ENCODE results near the gene FUZ.

Gene FUZ

GRCh38 chr19:49818649-49819370 is 5.7 kb upstream of the FUZ start:
- peak overlapping the region; percentile 98 for H3K4me3 ChIP-seq (ENCODE audit: low read length)
- no peak for TF ChIP-seq CTCF (IDR thresholded peaks at IDR 0.05; ENCODE audit: insufficient read depth, low read depth, low read length, missing control alignments)
- no peak for DNase-seq (ENCODE audit: low read depth)

- peak; percentile 7 for TF ChIP-seq CTCF (IDR thresholded peaks at IDR 0.05; ENCODE audit: insufficient read depth, low read depth, low read length, missing control alignments)
- H3K4me3 ChIP-seq (ENCODE audit: low read length), result peak within 1 kb of the TSS; percentile 98
- DNase-seq (ENCODE audit: low read depth), result peak; percentile 85
Measured at GRCh38 chr19:49817964-49818648, 5.0 kb upstream of the FUZ start, which contains the start of gene MED25. MED25 (plus strand) TSS chr19:49818289; CDS start chr19:49818342, 53 bp downstream.

GRCh38 chr19:49816590-49816989 is 3.5 kb upstream of the FUZ start:
- no peak overlapping the region for H3K4me3 ChIP-seq (ENCODE audit: low read length)
- no peak for TF ChIP-seq CTCF (IDR thresholded peaks at IDR 0.05; ENCODE audit: insufficient read depth, low read depth, low read length, missing control alignments)
- DNase-seq (ENCODE audit: low read depth), result no peak

- DNase-seq (ENCODE audit: low read depth), result no peak
- TF ChIP-seq CTCF (IDR thresholded peaks at IDR 0.05; ENCODE audit: insufficient read depth, low read depth, low read length, missing control alignments), result no peak
- peak overlapping the region; percentile 88 for H3K4me3 ChIP-seq (ENCODE audit: low read length)
Measured at GRCh38 chr19:49814010-49814409, 918 bp upstream of the FUZ start.

- TF ChIP-seq CTCF (IDR thresholded peaks at IDR 0.05; ENCODE audit: insufficient read depth, low read depth, low read length, missing control alignments), result no peak
- DNase-seq (ENCODE audit: low read depth), result no peak
- H3K4me3 ChIP-seq (ENCODE audit: low read length), result peak overlapping the region; percentile 88
Measured at GRCh38 chr19:49812452-49812996, 568 bp downstream of the FUZ start.

- H3K4me3 ChIP-seq (ENCODE audit: low read length), result no peak overlapping the region
- DNase-seq (ENCODE audit: low read depth), result no peak
- no peak for TF ChIP-seq CTCF (IDR thresholded peaks at IDR 0.05; ENCODE audit: insufficient read depth, low read depth, low read length, missing control alignments)
Measured at GRCh38 chr19:49811328-49811727, 1.8 kb downstream of the FUZ start.
